Breast epithelium (tissue), 4 donors: ENCODE measurements around the gene AP1S3. TPM values are rescaled to one million over a fixed set of nuclear protein-coding genes. Genes with fewer than 3 reads are reported as not detected.

Experiments
- DNase-seq, 2 donors: peaks; one replicate each; pipeline ENCODE4 v3.0.0-alpha.2; 2019; ENCODE audit warnings: low spot score in 2 of 2
- H3K27ac ChIP-seq, 2 donors: fragments of 200-600 bp; sonication (generic) in 1 of 2; one replicate each; pipeline ENCODE4 v1.5.1; 2016 to 2019; ENCODE audit warnings: mild to moderate bottlenecking in 1 of 2
- H3K27me3 ChIP-seq, 2 donors: fragments of 200-600 bp; sonication (generic) in 1 of 2; one replicate each; pipeline versions ENCODE4 v1.5.1 to v1.6.0; 2017 to 2019; ENCODE audit warnings: control low read depth in 1 of 2, mild to moderate bottlenecking in 1 of 2
- H3K36me3 ChIP-seq: fragments of 200-600 bp; one replicate; pipeline ENCODE4 v1.5.1; 2019
- H3K4me1 ChIP-seq, 2 donors: fragments of 200-600 bp; sonication (generic); one replicate each; pipeline ENCODE4 v1.5.1; 2016 to 2019; ENCODE audit warnings: control low read depth in 1 of 2
- H3K4me3 ChIP-seq, 3 donors: fragments of 200-600 bp; sonication (generic); 1 replicate in 2 of 3; 2 replicates in 1 of 3; pipeline ENCODE4 v1.5.1; 2016 to 2019; ENCODE audit warnings: mild to moderate bottlenecking in 3 of 3, moderate library complexity in 2 of 3
- H3K9me3 ChIP-seq, 2 donors: fragments of 200-600 bp; sonication (generic) in 1 of 2; one replicate each; pipeline ENCODE4 v1.5.1; 2016 to 2019; ENCODE audit warnings: control low read depth in 1 of 2
- CTCF ChIP-seq, 3 donors: fragments of 450-650 bp; IDR thresholded peaks; one replicate each; pipeline ENCODE4 v1.5.1; 2016 to 2017; ENCODE audit warnings: antibody characterized with exemption in 3 of 3, mild to moderate bottlenecking in 3 of 3, moderate library complexity in 3 of 3
- POLR2A ChIP-seq: fragments of 450-650 bp; IDR thresholded peaks from one replicate; pipeline ENCODE4 v1.6.1; 2016; ENCODE audit warnings: antibody characterized with exemption, mild to moderate bottlenecking, moderate library complexity
- POLR2AphosphoS5 ChIP-seq, 3 donors: sonication (generic); formaldehyde crosslinking; IDR thresholded peaks; one replicate each; pipeline ENCODE4 v1.6.1; 2017; ENCODE audit warnings: antibody characterized with exemption in 3 of 3
- intact Hi-C: fragments of 100-400 bp; cut with DNase I; formaldehyde crosslinking; loops from one replicate; pipeline ENCODE4 v1.15.1; 2023; ENCODE audit warnings: low total_unique reads
- total RNA-seq, 3 donors: library from RNA; depleted of rRNA; stranded (reverse); fragments of >200 nt; gene quantifications; one replicate each; pipeline ENCODE4 v1.1.0, GENCODE V29; 2016

Gene AP1S3
- total RNA-seq, 3 donors from 2014 or later, result 2.1 to 9.5 (median 4.7) TPM

GRCh38 chr2:223853425-223853837 is 16.0 kb upstream of the AP1S3 start:
- H3K27me3 ChIP-seq, result no peaks in the 10 kb centered on the region
- no peak overlapping the region for H3K4me3 ChIP-seq
- TF ChIP-seq CTCF (IDR thresholded peaks at IDR 0.05), result no peak
- no peak for TF ChIP-seq POLR2AphosphoS5 (IDR thresholded peaks at IDR 0.05)
- no peak for TF ChIP-seq POLR2A
- no peaks in the 10 kb centered on the region for H3K4me1 ChIP-seq
- no peaks in the 10 kb centered on the region for H3K36me3 ChIP-seq
- no peaks in the 10 kb centered on the region for H3K9me3 ChIP-seq
- DNase-seq, result no peak
- intact Hi-C loops, result no loop called here
- no peak overlapping the region for H3K27ac ChIP-seq

GRCh38 chr2:223852281-223852795 is 15.0 kb upstream of the AP1S3 start:
- intact Hi-C loops, result no loop called here

GRCh38 chr2:223847410-223847809 is 10.0 kb upstream of the AP1S3 start:
- no peak for DNase-seq
- H3K9me3 ChIP-seq, result no peaks in the 10 kb centered on the region

More at GRCh38 chr2:223852281-223852795, 15.0 kb upstream of the AP1S3 start:
- H3K27me3 ChIP-seq, result no peaks in the 10 kb centered on the region
- no peaks in the 10 kb centered on the region for H3K9me3 ChIP-seq
- TF ChIP-seq CTCF (IDR thresholded peaks at IDR 0.05) (no peak), POLR2AphosphoS5 (IDR thresholded peaks at IDR 0.05) (no peak), POLR2A (no peak)
- no peak for DNase-seq
- no peaks in the 10 kb centered on the region for H3K36me3 ChIP-seq
- no peak overlapping the region for H3K27ac ChIP-seq
- H3K4me1 ChIP-seq, result no peaks in the 10 kb centered on the region
- no peak overlapping the region for H3K4me3 ChIP-seq

GRCh38 chr2:223846515-223846914 is 9.1 kb upstream of the AP1S3 start:
- Histone ChIP-seq H3K27ac (no peak overlapping the region), H3K36me3 (no peaks in the 10 kb centered on the region), H3K27me3 (no peaks in the 10 kb centered on the region), H3K4me3 (no peak overlapping the region), H3K4me1 (no peaks in the 10 kb centered on the region), H3K9me3 (no peaks in the 10 kb centered on the region)
- intact Hi-C loops, result no loop called here
- DNase-seq, result no peak
- TF ChIP-seq POLR2AphosphoS5 (IDR thresholded peaks at IDR 0.05) (no peak), POLR2A (no peak), CTCF (IDR thresholded peaks at IDR 0.05) (no peak)

More at GRCh38 chr2:223847410-223847809, 10.0 kb upstream of the AP1S3 start:
- Histone ChIP-seq H3K27me3 (no peaks in the 10 kb centered on the region), H3K27ac (no peak overlapping the region), H3K36me3 (no peaks in the 10 kb centered on the region), H3K4me3 (no peak overlapping the region), H3K4me1 (no peaks in the 10 kb centered on the region)
- intact Hi-C loops, result no loop called here
- TF ChIP-seq POLR2A (no peak), CTCF (IDR thresholded peaks at IDR 0.05) (no peak), POLR2AphosphoS5 (IDR thresholded peaks at IDR 0.05) (no peak)

- intact Hi-C loops, result no loop called here
- no peaks in the 10 kb centered on the region for H3K4me1 ChIP-seq
- no peaks in the 10 kb centered on the region for H3K9me3 ChIP-seq
- TF ChIP-seq CTCF (IDR thresholded peaks at IDR 0.05) (no peak), POLR2A (no peak), POLR2AphosphoS5 (IDR thresholded peaks at IDR 0.05) (no peak)
- no peaks in the 10 kb centered on the region for H3K36me3 ChIP-seq
- no peaks in the 10 kb centered on the region for H3K27me3 ChIP-seq
- no peak for DNase-seq
- peak overlapping the region in 1 of 2 donors; percentile 55 for H3K27ac ChIP-seq
- no peak overlapping the region for H3K4me3 ChIP-seq
These were observed 4.2 kb upstream of the AP1S3 start for GRCh38 chr2:223841436-223842190.
